Keratinocyte (primary cell): Measurements from ENCODE around the gene ABCB9. TPM values are rescaled to one million over a fixed set of nuclear protein-coding genes. Genes with fewer than 3 reads are reported as not detected.
A peak's percentile ranks its signal among the peaks of the same experiment; 100 is the strongest.
"Not testable (repeated sequence)": the region's sequence is repeated elsewhere in the genome, so short reads cannot be mapped to it uniquely, and the experiment has no call there.

Experiments used
- DNase-seq: peaks from one replicate; pipeline ENCODE4 v3.0.0-alpha.2; 2011; ENCODE audit warnings: low read depth, missing footprints, low spot score
- FAIRE-seq: peaks from 2 replicates; lab custom pipeline; 2011; peaks lifted over from hg19 to GRCh38; lab: Jason Lieb, UNC
- H2AFZ ChIP-seq: 2 replicates; pipeline ENCODE4 v1.6.0; 2012; ENCODE audit warnings: low read length, control low read depth, inconsistent platforms; ENCODE audit not compliant: control insufficient read depth
- H3K27ac ChIP-seq: 2 replicates; pipeline ENCODE4 v1.5.1; 2011; ENCODE audit warnings: low read length; ENCODE audit not compliant: control insufficient read depth, insufficient read depth
- H3K27me3 ChIP-seq: 3 replicates; pipeline ENCODE4 v1.6.0; 2011; ENCODE audit warnings: low read length; ENCODE audit not compliant: control insufficient read depth, insufficient read depth; ENCODE audit errors: extremely low read depth
- H3K36me3 ChIP-seq, 2 experiments: 2 replicates in 1 of 2; 3 replicates in 1 of 2; pipeline ENCODE4 v1.5.1; 2011; ENCODE audit warnings: low read length in 2 of 2, mild to moderate bottlenecking in 1 of 2; ENCODE audit not compliant: control insufficient read depth in 2 of 2, insufficient read depth in 2 of 2; ENCODE audit errors: extremely low read depth in 1 of 2
- H3K4me1 ChIP-seq: 3 replicates; pipeline ENCODE4 v1.5.1; 2011; ENCODE audit warnings: low read length; ENCODE audit not compliant: control insufficient read depth, insufficient read depth; ENCODE audit errors: extremely low read depth
- H3K4me2 ChIP-seq: 3 replicates; pipeline ENCODE4 v1.6.0; 2011; ENCODE audit warnings: low read depth, low read length; ENCODE audit not compliant: control insufficient read depth, insufficient read depth; ENCODE audit errors: extremely low read depth
- H3K4me3 ChIP-seq, 3 experiments: fragments of 200-600 bp in 1 of 3; sonication (generic) in 1 of 3; 2 replicates in 2 of 3; 3 replicates in 1 of 3; pipeline ENCODE4 v1.5.1; 2011 to 2016; ENCODE audit warnings: low read length in 3 of 3, mild to moderate bottlenecking in 3 of 3, control low read depth in 2 of 3, inconsistent platforms in 1 of 3, low read depth in 1 of 3, mixed read lengths in 1 of 3, mixed run types in 1 of 3, moderate library complexity in 1 of 3; ENCODE audit not compliant: control insufficient read depth in 2 of 3, insufficient read depth in 2 of 3; ENCODE audit errors: extremely low read depth in 1 of 3
- H3K79me2 ChIP-seq: 2 replicates; pipeline ENCODE4 v1.6.0; 2012; ENCODE audit warnings: low read length; ENCODE audit not compliant: control insufficient read depth, insufficient read depth
- H3K9ac ChIP-seq: 3 replicates; pipeline ENCODE4 v1.6.0; 2011; ENCODE audit warnings: low read length; ENCODE audit not compliant: control insufficient read depth, insufficient read depth; ENCODE audit errors: extremely low read depth
- H3K9me1 ChIP-seq: 3 replicates; pipeline ENCODE4 v1.6.0; 2011; ENCODE audit warnings: low read length; ENCODE audit not compliant: control insufficient read depth, insufficient read depth; ENCODE audit errors: extremely low read depth
- H3K9me3 ChIP-seq: 2 replicates; pipeline ENCODE4 v1.5.1; 2012; ENCODE audit warnings: low read depth, low read length; ENCODE audit not compliant: control insufficient read depth
- H4K20me1 ChIP-seq: 3 replicates; pipeline ENCODE4 v1.6.0; 2011; ENCODE audit warnings: low read length; ENCODE audit not compliant: control insufficient read depth, insufficient read depth; ENCODE audit errors: extremely low read depth
- CTCF ChIP-seq, 3 experiments: IDR thresholded peaks in 1 of 3; conservative IDR thresholded peaks in 1 of 3; optimal IDR thresholded peaks in 1 of 3; 2 replicates in 2 of 3; 3 replicates in 1 of 3; pipeline versions ENCODE3 to v1.5.1; 2011; ENCODE audit warnings: low read length in 3 of 3, mild to moderate bottlenecking in 3 of 3, moderate library complexity in 2 of 3, control low read depth in 1 of 3, inconsistent platforms in 1 of 3; ENCODE audit not compliant: insufficient read depth in 2 of 3; ENCODE audit errors: extremely low read depth in 1 of 3
- EZH2 ChIP-seq: IDR thresholded peaks from one replicate; pipeline ENCODE4 v1.6.1; 2012; ENCODE audit warnings: inconsistent platforms, mild to moderate bottlenecking, low read length, moderate library complexity
- dilution Hi-C: fragments of 300-500 bp; cut with MboI; formaldehyde crosslinking; loops from one replicate; pipeline ENCODE4 v1.7.0; 2020; ENCODE audit warnings: low sequenced_read_pairs; ENCODE audit not compliant: extremely low pct_ligation_motif_present
- polyA plus RNA-seq, 5 experiments: library from polyadenylated mRNA; depleted of rRNA in 3 of 5; stranded (reverse) in 3 of 5; stranded (forward) in 1 of 5; unstranded in 1 of 5; fragments of >200 nt; gene quantifications; 1 replicate in 1 of 5; 2 replicates in 3 of 5; 3 replicates in 1 of 5; pipeline versions ENCODE4 v1.2.1 to v1.2.3, GENCODE V29; 2011 to 2012; ENCODE audit warnings: missing spikeins in 2 of 5, low read depth in 1 of 5, low replicate concordance in 1 of 5

Gene ABCB9
- polyA plus RNA-seq, 1 donor (not counting 4 experiments of a cell fraction or from before 2014, with no cell fraction given) = 4.0 TPM

- peak overlapping the region; percentile 81 to 91 (median 84) for H3K4me3 ChIP-seq
- no peak for DNase-seq
- no peak overlapping the region for H2AFZ ChIP-seq
- peaks cover 67% of the 10 kb centered on the region for H3K79me2 ChIP-seq
- peak overlapping the region; percentile 99 for H3K9ac ChIP-seq
- peaks cover 70% of the 10 kb centered on the region for H3K4me1 ChIP-seq
- H3K36me3 ChIP-seq = peaks cover 0 to 13% of the 10 kb centered on the region in 2 experiments
- H3K4me2 ChIP-seq = peak overlapping the region; percentile 98
- peak overlapping the region; percentile 99 for H3K27ac ChIP-seq
- no peak for FAIRE-seq
- H3K27me3 ChIP-seq = no peaks in the 10 kb centered on the region
- H3K9me1 ChIP-seq = no peaks in the 10 kb centered on the region
- no peaks in the 10 kb centered on the region for H3K9me3 ChIP-seq
- TF ChIP-seq CTCF (optimal IDR thresholded peaks at IDR 0.05 in 1 of 3, IDR thresholded peaks at IDR 0.05 in 1 of 3, conservative IDR thresholded peaks at IDR 0.05 in 1 of 3; ENCODE audit: extremely low read depth in 1 of 3, insufficient read depth in 2 of 3, low read length in 3 of 3) (no peak), EZH2 (no peak)
- no peaks in the 10 kb centered on the region for H4K20me1 ChIP-seq
- dilution Hi-C loops = no loop called here
Measured at GRCh38 chr12:122893208-122894153, 72.8 kb downstream of the ABCB9 start.

DNA sequence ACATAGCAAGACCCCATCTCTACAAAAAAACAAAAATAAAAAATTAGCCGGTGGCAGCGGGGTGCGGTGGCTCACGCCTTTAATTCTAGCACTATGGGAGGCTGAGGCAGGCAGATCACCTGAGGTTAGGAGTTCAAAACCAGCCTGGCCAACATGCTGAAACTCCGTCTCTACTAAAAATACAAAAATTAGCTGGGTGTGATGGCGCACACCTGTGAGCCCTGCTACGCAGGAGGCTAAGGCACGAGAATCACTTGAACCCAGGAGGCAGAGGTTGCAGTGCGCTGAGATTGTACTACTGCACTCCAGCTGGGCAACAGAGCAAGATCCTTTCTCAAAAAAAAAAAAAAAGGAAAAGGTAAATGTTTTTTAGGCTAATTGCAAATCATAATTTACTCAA lies 73.5 kb downstream of the ABCB9 start:
- H3K27me3 ChIP-seq, H4K20me1 ChIP-seq, dilution Hi-C loops, FAIRE-seq, H3K9me3 ChIP-seq, H3K9me1 ChIP-seq, DNase-seq, H2AFZ ChIP-seq: not testable (repeated sequence)
- Histone ChIP-seq H3K9ac (peak overlapping the region; percentile 86), H3K36me3 (peaks cover 0 to 13% of the 10 kb centered on the region in 2 experiments), H3K4me1 (peaks cover 67% of the 10 kb centered on the region), H3K79me2 (peaks cover 69% of the 10 kb centered on the region), H3K4me3 (peak overlapping the region in 2 of 3 experiments; percentile 2 to 68), H3K27ac (peak overlapping the region; percentile 99), H3K4me2 (peak overlapping the region; percentile 98)
